Smooth muscle cell (in vitro differentiated cells): ENCODE data around the gene ZNF575. TPM values are rescaled to one million over a fixed set of nuclear protein-coding genes. Genes with fewer than 3 reads are reported as not detected.
A peak's percentile ranks its signal among the peaks of the same experiment; 100 is the strongest.

ENCODE experiments used
- DNase-seq: peaks from one replicate; lab custom pipeline; 2025; ENCODE audit not compliant: unreplicated experiment; lab: John Stamatoyannopoulos, UW
- H2AFZ ChIP-seq: fragments of 200-600 bp; sonication (generic); 2 replicates; pipeline ENCODE4 v1.6.0; 2016; ENCODE audit warnings: antibody characterized with exemption, low read depth, mild to moderate bottlenecking
- H3F3A ChIP-seq: fragments of 200-600 bp; sonication (generic); 2 replicates; pipeline ENCODE4 v1.6.0; 2017; ENCODE audit warnings: antibody characterized with exemption, low read depth
- H3K27ac ChIP-seq: fragments of 200-600 bp; sonication (generic); 2 replicates; pipeline ENCODE4 v1.5.1; 2016; ENCODE audit warnings: low read depth, mild to moderate bottlenecking
- H3K27me3 ChIP-seq: fragments of 200-600 bp; sonication (generic); 2 replicates; pipeline ENCODE4 v1.6.1; 2016; ENCODE audit warnings: low read depth, mild to moderate bottlenecking
- H3K36me3 ChIP-seq: fragments of 200-600 bp; sonication (generic); 2 replicates; pipeline ENCODE4 v1.5.1; 2016; ENCODE audit warnings: low read depth
- H3K4me1 ChIP-seq: fragments of 200-600 bp; sonication (generic); 2 replicates; pipeline ENCODE4 v1.5.1; 2016; ENCODE audit warnings: low read depth
- H3K4me2 ChIP-seq: fragments of 200-600 bp; sonication (generic); 2 replicates; pipeline ENCODE4 v1.6.0; 2016; ENCODE audit warnings: mild to moderate bottlenecking
- H3K4me3 ChIP-seq: fragments of 200-600 bp; sonication (generic); 2 replicates; pipeline ENCODE4 v1.5.1; 2016; ENCODE audit warnings: mild to moderate bottlenecking
- H3K79me2 ChIP-seq: fragments of 200-600 bp; sonication (generic); 2 replicates; pipeline ENCODE4 v1.6.0; 2016; ENCODE audit warnings: low read depth, mild to moderate bottlenecking
- H3K9ac ChIP-seq: fragments of 200-600 bp; sonication (generic); 2 replicates; pipeline ENCODE4 v1.6.0; 2016; ENCODE audit warnings: low read depth
- H3K9me3 ChIP-seq: fragments of 200-600 bp; sonication (generic); replicated peaks from 2 replicates; pipeline ENCODE4 v1.5.1; 2016; ENCODE audit warnings: low read depth
- H4K20me1 ChIP-seq: fragments of 200-600 bp; sonication (generic); 2 replicates; pipeline ENCODE4 v1.6.0; 2016; ENCODE audit warnings: low read depth
- WGBS: methylation state at CpG from one replicate; pipeline ENCODE4 v1.1.7; 2016; ENCODE audit warnings: low lambda C conversion rate; 5-methylcytosine and 5-hydroxymethylcytosine counted together
- polyA plus RNA-seq: library from polyadenylated mRNA; unstranded; fragments of >200 nt; fragmentation: Nextera tagmentation; extraction: Ambion mirVana; gene quantifications from 2 replicates; pipeline ENCODE4 v1.2.1, GENCODE V29; 2016
- total RNA-seq: library from RNA; depleted of rRNA; stranded (reverse); fragments of >200 nt; gene quantifications from 2 replicates; pipeline ENCODE4 v1.2.3, GENCODE V29; 2014
- TF ChIP-seq, protein P1 (sequence below): fragments of 200-600 bp; sonication (generic); IDR thresholded peaks from 2 replicates; pipeline ENCODE4 v1.5.1; 2017; ENCODE audit warnings: borderline replicate concordance, mild to moderate bottlenecking, antibody characterized with exemption; ENCODE audit not compliant: insufficient read depth, poor library complexity, severe bottlenecking

Gene ZNF575
- total and polyA plus RNA-seq, 2 experiments from 2014 or later, result 0.18 to 1.7 TPM

DNA sequence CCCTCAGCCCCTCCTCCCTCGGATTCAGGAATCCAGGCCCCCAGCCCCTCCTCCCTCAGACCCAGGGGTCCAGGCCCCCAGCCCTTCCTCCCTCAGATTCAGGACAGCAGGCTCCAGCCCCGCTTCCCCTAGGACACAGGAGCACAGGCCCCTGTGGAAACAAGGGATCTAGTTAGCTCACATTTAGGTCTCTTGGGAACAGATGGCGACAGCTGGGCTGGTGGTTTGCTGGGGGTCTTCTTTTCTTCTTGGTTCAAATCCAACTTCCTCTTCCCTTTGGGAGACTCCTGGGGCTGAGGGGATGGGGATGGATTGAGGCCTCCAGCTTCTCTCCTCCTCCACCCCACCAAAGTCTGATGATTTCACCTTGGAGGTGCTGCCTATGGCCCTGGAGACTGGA is 19.6 kb downstream of the ZNF575 start:
- no peaks in the 10 kb centered on the region for H3K9me3 ChIP-seq
- WGBS, result 94% methylated on average over 2 of the region's 3 CpGs
- DNase-seq, result no peak
- no peaks in the 10 kb centered on the region for H3F3A ChIP-seq
- no peaks in the 10 kb centered on the region for H3K27me3 ChIP-seq
- no peaks in the 10 kb centered on the region for H3K79me2 ChIP-seq
- no peak overlapping the region for H3K4me3 ChIP-seq
- H2AFZ ChIP-seq, result no peak overlapping the region
- no peaks in the 10 kb centered on the region for H4K20me1 ChIP-seq
- H3K9ac ChIP-seq, result no peak overlapping the region
- H3K4me2 ChIP-seq, result no peak overlapping the region
- H3K4me1 ChIP-seq, result no peaks in the 10 kb centered on the region
- no peaks in the 10 kb centered on the region for H3K36me3 ChIP-seq
- H3K27ac ChIP-seq, result no peak overlapping the region
- TF ChIP-seq, protein P1, sequence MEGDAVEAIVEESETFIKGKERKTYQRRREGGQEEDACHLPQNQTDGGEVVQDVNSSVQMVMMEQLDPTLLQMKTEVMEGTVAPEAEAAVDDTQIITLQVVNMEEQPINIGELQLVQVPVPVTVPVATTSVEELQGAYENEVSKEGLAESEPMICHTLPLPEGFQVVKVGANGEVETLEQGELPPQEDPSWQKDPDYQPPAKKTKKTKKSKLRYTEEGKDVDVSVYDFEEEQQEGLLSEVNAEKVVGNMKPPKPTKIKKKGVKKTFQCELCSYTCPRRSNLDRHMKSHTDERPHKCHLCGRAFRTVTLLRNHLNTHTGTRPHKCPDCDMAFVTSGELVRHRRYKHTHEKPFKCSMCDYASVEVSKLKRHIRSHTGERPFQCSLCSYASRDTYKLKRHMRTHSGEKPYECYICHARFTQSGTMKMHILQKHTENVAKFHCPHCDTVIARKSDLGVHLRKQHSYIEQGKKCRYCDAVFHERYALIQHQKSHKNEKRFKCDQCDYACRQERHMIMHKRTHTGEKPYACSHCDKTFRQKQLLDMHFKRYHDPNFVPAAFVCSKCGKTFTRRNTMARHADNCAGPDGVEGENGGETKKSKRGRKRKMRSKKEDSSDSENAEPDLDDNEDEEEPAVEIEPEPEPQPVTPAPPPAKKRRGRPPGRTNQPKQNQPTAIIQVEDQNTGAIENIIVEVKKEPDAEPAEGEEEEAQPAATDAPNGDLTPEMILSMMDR, result no peak

DNA sequence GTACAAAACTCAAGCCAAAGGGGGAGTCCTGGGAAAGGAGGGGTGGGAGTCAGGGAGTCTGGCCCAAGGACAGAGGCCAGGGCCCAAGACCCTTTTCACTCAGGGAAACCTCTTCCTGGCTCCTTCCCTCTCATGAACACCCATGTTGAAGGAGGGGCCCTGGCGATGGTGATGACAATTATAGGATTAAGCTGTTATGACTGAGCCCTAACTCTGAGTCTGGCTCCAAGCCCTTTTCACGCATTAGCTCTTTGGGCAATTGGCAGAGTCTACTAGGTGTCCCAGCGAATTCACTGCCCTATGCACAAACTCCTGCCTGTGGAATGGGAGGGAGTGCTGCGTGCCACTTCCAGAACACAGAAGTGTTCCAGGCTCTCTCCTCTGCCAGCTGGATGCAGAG is 20.7 kb downstream of the ZNF575 start:
- no peaks in the 10 kb centered on the region for H3K79me2 ChIP-seq
- no peak overlapping the region for H3K4me2 ChIP-seq
- 97% methylated on average over 4 of the region's 4 CpGs for WGBS
- no peak overlapping the region for H3K27ac ChIP-seq
- H3K9ac ChIP-seq, result no peak overlapping the region
- no peak overlapping the region for H3K4me3 ChIP-seq
- no peak for DNase-seq
- H2AFZ ChIP-seq, result no peak overlapping the region
- H4K20me1 ChIP-seq, result no peaks in the 10 kb centered on the region
- no peaks in the 10 kb centered on the region for H3F3A ChIP-seq
- H3K27me3 ChIP-seq, result no peaks in the 10 kb centered on the region
- TF ChIP-seq, protein P1, result no peak
- H3K9me3 ChIP-seq, result no peaks in the 10 kb centered on the region
- no peaks in the 10 kb centered on the region for H3K4me1 ChIP-seq
- H3K36me3 ChIP-seq, result no peaks in the 10 kb centered on the region

DNA sequence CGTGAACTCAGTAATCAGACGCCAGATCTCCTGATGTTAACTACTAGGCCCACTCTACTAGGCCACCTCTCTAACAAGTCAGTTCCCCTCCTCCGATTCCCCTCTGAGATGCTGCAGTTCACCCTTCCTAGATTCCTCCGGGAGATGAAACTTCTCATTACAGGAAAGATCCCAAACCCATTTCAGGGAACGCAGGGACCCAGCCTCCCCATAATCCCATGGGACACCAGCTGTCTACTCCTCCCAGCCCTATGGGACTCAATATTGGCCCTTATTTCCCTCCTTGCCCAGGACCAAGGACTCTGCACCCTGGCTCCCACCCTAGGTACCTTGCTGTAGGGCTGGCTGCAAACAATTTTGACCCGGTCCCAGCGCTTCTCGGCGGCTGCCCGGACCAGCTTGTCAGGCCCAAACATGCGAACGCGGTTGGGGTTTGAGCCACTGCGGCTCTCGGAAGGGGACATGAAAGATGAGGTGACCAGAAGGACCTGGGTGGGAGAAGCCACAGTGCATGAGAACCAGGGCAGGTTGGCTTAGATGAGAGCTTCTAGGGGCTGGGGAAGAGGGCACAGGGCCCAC is 21.4 kb downstream of the ZNF575 start:
- Histone ChIP-seq H3K9me3 (no peaks in the 10 kb centered on the region), H3K4me3 (no peak overlapping the region), H3F3A (no peaks in the 10 kb centered on the region), H2AFZ (no peak overlapping the region), H3K9ac (no peak overlapping the region), H4K20me1 (no peaks in the 10 kb centered on the region), H3K79me2 (no peaks in the 10 kb centered on the region), H3K36me3 (no peaks in the 10 kb centered on the region), H3K4me2 (no peak overlapping the region), H3K27me3 (no peaks in the 10 kb centered on the region), H3K27ac (no peak overlapping the region), H3K4me1 (no peaks in the 10 kb centered on the region)
- DNase-seq, result no peak
- TF ChIP-seq, protein P1, result no peak
- WGBS, result 97% methylated on average over 15 of the region's 15 CpGs

DNA sequence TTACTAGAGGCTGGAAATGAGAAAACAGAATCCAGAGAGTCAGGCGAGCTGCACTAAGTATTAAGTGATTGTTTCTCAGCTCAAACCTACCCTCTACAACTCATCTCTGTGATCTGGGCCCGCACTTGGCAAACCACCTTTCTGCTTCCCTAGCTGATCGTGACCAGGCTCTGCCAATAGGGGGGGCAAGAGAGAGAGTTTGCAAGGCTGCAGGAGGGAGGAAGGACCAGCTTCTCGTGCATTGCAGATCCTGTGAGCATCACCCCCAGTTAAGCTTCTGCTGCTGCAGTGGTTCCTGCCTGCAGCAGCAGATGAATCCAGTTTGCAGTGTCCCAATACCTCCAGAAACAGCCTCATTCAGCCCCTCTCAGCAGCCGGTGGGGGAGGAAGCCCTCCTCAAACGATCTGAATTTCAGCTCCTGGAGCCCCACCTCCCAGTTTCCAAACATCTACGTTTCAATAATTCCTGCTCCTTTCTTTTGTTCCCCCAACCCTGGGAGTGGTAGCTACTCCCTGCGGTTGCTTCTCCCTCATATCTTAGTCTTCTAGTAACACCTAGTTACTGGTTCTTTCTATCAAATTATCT is 22.3 kb downstream of the ZNF575 start:
- H3K9ac ChIP-seq, result no peak overlapping the region

More for the DNA sequence above, 22.3 kb downstream of the ZNF575 start:
- Histone ChIP-seq H3K4me1 (no peaks in the 10 kb centered on the region), H3K79me2 (no peaks in the 10 kb centered on the region), H3K27me3 (no peaks in the 10 kb centered on the region), H3K27ac (no peak overlapping the region), H3K36me3 (no peaks in the 10 kb centered on the region), H4K20me1 (no peaks in the 10 kb centered on the region), H3K9me3 (no peaks in the 10 kb centered on the region), H2AFZ (no peak overlapping the region), H3F3A (no peaks in the 10 kb centered on the region), H3K4me2 (no peak overlapping the region), H3K4me3 (no peak overlapping the region)
- 47% methylated on average over 8 of the region's 8 CpGs for WGBS
- DNase-seq, result peak; percentile 3
- TF ChIP-seq, protein P1, result peak; percentile 62
